Measurements from ENCODE around the gene ZNF579.

Gene ZNF579

DNA sequence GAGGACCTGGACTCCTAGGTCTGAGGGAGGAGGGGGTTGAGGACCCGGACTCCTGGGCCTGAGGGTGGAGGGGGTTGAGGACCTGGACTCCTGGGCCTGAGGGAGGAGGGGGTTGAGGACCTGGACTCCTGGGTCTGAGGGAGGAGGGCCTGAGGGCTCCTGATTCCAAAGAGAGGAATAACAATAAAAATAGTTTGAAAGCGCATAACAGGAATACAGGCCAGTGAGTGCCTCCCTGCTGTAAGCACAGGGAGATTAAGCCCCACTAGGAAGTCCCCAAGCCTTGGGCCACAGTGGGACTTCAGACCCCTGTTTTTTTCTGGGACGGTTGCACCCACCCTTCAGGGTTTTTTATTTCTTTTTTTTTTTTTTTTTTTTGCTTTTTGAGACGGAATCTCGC, 42.5 kb downstream of the ZNF579 start:
- Histone ChIP-seq H3K27ac (no peak overlapping the region), H3K4me1 (no peaks in the 10 kb centered on the region), H3K27me3 (peaks cover 0 to 39% of the 10 kb centered on the region in 2 donors)

DNA sequence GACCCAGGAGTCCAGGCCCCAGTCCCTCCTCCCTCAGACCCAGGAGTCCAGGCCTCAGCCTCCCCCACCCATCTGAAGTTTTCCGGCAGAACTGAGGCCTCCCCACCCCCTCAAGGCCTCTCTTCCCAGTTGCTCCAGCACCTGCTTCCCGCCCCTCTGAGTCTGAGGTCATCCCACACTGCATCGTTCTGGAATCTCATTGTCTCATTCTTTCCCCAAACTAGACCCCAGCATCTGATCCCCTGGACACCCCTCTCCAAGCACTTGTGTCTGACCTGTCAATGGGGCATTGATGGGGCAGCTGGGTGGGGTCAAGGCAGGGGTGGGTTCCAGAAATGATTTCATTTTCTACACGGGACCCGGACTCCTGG, 42.9 kb downstream of the ZNF579 start:
- Histone ChIP-seq H3K36me3 (no peaks in the 10 kb centered on the region), H3K9me3 (no peaks in the 10 kb centered on the region), H3K4me1 (no peaks in the 10 kb centered on the region), H3K27me3 (peaks cover 0 to 39% of the 10 kb centered on the region in 2 donors), H3K27ac (no peak overlapping the region), H3K4me3 (no peak overlapping the region)
- TF ChIP-seq, protein P1, sequence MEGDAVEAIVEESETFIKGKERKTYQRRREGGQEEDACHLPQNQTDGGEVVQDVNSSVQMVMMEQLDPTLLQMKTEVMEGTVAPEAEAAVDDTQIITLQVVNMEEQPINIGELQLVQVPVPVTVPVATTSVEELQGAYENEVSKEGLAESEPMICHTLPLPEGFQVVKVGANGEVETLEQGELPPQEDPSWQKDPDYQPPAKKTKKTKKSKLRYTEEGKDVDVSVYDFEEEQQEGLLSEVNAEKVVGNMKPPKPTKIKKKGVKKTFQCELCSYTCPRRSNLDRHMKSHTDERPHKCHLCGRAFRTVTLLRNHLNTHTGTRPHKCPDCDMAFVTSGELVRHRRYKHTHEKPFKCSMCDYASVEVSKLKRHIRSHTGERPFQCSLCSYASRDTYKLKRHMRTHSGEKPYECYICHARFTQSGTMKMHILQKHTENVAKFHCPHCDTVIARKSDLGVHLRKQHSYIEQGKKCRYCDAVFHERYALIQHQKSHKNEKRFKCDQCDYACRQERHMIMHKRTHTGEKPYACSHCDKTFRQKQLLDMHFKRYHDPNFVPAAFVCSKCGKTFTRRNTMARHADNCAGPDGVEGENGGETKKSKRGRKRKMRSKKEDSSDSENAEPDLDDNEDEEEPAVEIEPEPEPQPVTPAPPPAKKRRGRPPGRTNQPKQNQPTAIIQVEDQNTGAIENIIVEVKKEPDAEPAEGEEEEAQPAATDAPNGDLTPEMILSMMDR (IDR thresholded peaks at IDR 0.05), result no peak
- intact Hi-C loops (cut with DNase I; ENCODE audit: low total_unique reads), result no loop called here
- no peak for DNase-seq

More for the DNA sequence above, 42.5 kb downstream of the ZNF579 start:
- Histone ChIP-seq H3K36me3 (no peaks in the 10 kb centered on the region), H3K4me3 (no peak overlapping the region), H3K9me3 (no peaks in the 10 kb centered on the region)
- DNase-seq, result no peak
- TF ChIP-seq, protein P1 (IDR thresholded peaks at IDR 0.05), result no peak
- intact Hi-C loops (cut with DNase I; ENCODE audit: low total_unique reads), result no loop called here

GRCh38 chr19:55536951-55537740, 43.5 kb downstream of the ZNF579 start, which contains the start of gene SBK2:
Gene SBK2, minus strand, starts transcription at chr19:55537133. Its CDS starts 839 bp downstream, at chr19:55536294.
- Histone ChIP-seq H3K9me3 (no peaks in the 10 kb centered on the region), H3K27me3 (peaks cover 0 to 39% of the 10 kb centered on the region in 2 donors), H3K27ac (no peak within 1 kb of the TSS), H3K36me3 (no peaks in the 10 kb centered on the region), H3K4me1 (no peaks in the 10 kb centered on the region), H3K4me3 (no peak within 1 kb of the TSS)
- no peak for DNase-seq
- TF ChIP-seq, protein P1 (IDR thresholded peaks at IDR 0.05), result no peak
- intact Hi-C loops (cut with DNase I; ENCODE audit: low total_unique reads), result no loop called here

DNA sequence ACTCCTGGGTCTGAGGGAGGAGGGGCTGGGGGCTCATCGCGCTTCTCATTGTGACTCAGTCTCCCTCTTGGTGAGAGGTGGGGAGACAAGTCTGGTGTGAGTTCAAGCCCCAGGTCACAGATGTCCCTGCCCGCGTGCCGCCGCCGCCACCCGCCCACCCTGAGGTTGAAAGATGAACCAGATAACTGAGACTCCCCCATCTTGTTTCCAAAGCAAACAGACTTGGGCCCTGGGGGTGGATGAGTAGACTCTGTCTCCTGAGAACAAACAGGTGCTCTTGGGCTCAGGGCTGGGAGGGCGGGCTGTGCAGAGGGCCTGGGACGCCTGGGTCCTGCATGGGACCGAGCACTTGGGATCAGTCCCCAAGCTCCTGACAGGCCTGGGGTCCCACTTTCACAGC, 44.3 kb downstream of the ZNF579 start:
- no peaks in the 10 kb centered on the region for H3K9me3 ChIP-seq
- H3K36me3 ChIP-seq, result no peaks in the 10 kb centered on the region
- DNase-seq, result no peak
- TF ChIP-seq, protein P1 (IDR thresholded peaks at IDR 0.05), result no peak
- H3K27ac ChIP-seq, result no peak overlapping the region
- intact Hi-C loops (cut with DNase I; ENCODE audit: low total_unique reads), result no loop called here
- no peak overlapping the region for H3K4me3 ChIP-seq
- no peaks in the 10 kb centered on the region for H3K4me1 ChIP-seq
- H3K27me3 ChIP-seq, result peaks cover 0 to 39% of the 10 kb centered on the region in 2 donors

DNA sequence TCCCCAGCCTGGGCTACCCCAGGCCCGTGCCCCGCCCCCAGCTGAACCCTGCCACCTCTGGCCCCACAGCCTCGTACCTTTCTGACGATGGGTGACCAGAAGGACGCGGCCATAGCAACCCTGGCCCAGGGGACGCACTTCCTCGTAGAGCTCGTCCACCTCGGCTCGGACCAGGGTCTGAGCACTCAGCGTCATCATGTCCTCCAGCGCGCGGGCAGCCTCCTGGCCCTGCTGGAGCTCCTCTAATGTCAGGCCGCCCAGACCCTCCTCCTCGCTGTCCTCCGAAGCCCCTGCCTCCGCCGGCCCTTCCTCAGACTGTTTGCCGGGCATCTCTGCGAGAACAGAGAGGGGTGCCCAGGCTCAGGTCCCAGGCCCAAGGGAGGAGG, 44.7 kb downstream of the ZNF579 start:
- H3K27ac ChIP-seq, result no peak overlapping the region
- intact Hi-C loops (cut with DNase I; ENCODE audit: low total_unique reads), result no loop called here

More for the DNA sequence above, 44.7 kb downstream of the ZNF579 start:
- Histone ChIP-seq H3K4me3 (no peak overlapping the region), H3K9me3 (no peaks in the 10 kb centered on the region), H3K4me1 (no peaks in the 10 kb centered on the region), H3K27me3 (peaks cover 0 to 39% of the 10 kb centered on the region in 2 donors), H3K36me3 (no peaks in the 10 kb centered on the region)
- no peak for DNase-seq
- TF ChIP-seq, protein P1 (IDR thresholded peaks at IDR 0.05), result no peak

All from tibial artery (tissue), 4 donors.